Nucleus accumbens (tissue), 56 donors: Measurements from ENCODE around the gene DNAJC2.

Experiments used
- DNase-seq, 56 donors: peaks; one replicate each; lab custom pipeline; 2025; lab: John Stamatoyannopoulos, UW

Gene DNAJC2

GRCh38 chr7:103344453-103345149 lies at the start of gene DNAJC2:
Gene DNAJC2 (minus strand): TSS chr7:103344767. CDS start chr7:103344622, 145 bp downstream.
- DNase-seq: peak in 55 of 56 donors; percentile 18 to 91 (median 76)

DNA sequence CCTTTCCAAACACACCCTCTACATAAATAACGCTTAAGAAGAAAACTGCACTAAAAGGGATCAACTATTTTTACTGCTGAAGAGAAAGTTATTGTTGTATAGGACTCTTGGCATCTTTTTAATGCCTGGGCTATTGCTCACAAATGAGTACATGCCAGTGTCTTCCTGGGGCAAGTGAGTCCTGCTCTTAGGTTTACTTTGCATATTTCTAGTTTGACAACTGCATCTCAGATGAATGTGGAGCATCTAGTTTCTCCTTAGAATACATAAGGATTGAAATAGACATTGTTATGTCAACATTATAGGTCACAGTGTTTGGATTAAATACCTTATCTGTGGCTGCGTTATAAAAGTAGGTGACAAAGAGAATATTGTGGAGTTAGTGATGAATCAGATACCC lies 47.4 kb upstream of the DNAJC2 start:
- no peak for DNase-seq

- no peak for DNase-seq
These were observed 46.6 kb upstream of the DNAJC2 start for GRCh38 chr7:103391150-103391549.

DNA sequence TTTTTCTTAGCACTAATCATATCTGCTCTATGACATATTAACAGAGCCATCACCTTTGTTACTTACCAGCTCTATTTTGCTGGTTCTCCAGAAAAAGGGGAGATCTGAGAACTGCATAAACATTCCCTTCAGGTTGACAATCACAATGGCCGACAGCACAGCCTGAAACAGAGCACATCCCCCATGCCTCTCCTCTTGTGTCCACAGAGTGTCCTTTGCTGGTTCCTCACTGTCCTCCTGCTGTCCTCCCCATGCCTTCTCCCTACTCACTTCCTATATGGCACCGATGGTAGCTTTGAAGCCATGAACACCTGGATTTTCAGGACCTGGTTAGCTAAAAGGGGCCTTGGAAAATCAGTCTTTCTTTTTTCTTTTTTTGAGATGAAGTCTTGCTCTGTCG lies 44.7 kb upstream of the DNAJC2 start:
- no peak for DNase-seq

- no peak for DNase-seq
These were observed 44.0 kb upstream of the DNAJC2 start for GRCh38 chr7:103388469-103389140.

- DNase-seq: no peak
These were observed 42.7 kb upstream of the DNAJC2 start for GRCh38 chr7:103387242-103387641.

DNA sequence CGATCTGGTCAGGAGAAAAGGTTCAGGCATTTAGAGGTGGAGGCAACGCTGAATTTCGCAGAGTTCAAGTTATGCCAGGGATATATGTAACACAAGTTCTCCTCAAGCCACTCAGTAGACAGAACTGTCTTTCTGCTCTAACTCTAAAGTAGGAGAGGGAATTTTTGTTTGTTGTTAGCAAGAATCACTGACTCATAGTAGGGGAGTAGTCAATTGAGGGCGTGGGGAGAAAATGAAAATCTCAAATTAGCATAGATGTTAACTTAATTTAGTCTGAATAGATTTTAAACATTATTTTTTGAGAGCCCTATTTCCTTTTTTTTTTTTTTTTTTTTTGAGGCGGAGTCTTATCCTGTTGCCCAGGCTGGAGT lies 37.5 kb upstream of the DNAJC2 start:
- no peak for DNase-seq

DNA sequence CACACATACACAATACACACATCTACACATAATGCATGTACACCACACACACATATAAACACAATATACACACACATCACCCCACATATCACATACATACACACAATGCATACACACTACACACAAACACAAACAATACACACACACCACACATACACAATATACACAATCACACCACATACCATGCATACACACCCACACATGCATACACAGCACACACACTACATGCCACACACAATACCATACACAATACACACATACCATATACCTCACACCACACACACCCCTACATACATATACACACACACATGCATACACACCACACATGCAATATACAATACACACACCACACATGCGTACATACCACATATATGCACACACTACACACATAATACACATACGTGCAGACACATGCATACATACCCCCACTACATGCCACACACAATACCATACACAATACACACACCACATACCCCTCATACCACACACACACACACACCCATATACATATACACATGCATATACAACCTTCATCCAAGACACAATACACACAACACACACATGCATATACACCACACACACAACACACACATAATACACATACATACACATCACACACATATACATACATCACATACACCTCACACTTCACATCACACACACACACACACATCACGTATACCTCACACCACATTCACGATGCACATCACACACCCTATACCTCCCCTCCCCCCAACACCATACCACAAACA lies 36.9 kb upstream of the DNAJC2 start:
- no peak for DNase-seq

GRCh38 chr7:103380395-103381191 lies 36.0 kb upstream of the DNAJC2 start:
- DNase-seq: no peak

- DNase-seq: no peak
These were observed 34.9 kb upstream of the DNAJC2 start for GRCh38 chr7:103379270-103379975.

DNA sequence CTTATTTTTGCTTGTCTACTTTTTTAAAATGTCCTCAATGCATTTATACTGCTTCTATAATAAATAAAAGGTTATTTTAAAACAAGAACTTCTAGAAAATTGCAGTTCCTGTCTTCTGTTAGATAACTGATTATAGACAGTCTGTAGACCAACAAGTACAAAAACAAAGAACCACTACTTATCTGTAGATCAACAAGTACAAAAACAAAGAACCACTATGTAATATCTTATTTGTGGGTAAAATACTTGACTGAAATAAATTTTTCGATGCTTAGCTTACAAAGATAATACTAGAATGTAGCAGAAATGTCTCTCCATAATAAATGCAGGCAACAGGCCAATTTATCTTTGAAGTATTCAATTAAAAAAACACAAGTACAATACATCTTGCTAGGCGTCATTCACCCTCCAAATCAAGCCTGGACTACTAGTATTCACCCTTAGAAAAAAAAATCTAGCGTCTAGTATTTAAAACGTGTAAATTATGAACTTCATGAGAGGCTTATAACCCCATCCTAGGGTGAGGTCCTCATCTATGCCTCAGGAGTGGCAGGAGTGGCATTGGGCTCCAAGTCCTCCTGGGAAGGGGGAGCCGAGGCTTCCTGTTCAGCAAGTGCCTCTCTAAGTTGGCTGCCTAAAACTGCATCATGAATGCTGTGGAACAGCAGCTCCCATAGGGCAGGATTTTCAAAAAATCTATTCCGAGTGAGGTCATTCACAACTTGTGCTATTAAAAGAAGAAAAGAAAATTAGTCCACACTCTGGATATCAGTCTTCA lies 29.5 kb upstream of the DNAJC2 start:
- no peak for DNase-seq

DNA sequence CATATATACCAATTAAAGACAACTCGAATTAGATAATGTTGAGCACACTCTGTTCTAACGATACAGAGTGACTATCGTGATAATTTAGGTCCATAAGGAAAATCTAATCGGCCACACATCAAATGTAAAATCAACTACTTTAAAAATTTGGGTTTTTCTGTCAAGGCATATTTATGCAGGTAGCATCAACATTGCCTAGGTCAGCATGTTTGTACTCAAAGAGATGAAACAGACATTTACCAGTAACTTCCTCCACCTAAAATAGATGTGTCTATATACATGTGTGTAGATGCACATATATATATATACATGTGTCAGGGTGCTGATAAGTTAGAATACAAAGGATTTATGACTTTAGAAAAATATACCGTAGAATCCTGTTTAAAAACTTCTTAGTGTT lies 24.9 kb upstream of the DNAJC2 start:
- DNase-seq: no peak

DNA sequence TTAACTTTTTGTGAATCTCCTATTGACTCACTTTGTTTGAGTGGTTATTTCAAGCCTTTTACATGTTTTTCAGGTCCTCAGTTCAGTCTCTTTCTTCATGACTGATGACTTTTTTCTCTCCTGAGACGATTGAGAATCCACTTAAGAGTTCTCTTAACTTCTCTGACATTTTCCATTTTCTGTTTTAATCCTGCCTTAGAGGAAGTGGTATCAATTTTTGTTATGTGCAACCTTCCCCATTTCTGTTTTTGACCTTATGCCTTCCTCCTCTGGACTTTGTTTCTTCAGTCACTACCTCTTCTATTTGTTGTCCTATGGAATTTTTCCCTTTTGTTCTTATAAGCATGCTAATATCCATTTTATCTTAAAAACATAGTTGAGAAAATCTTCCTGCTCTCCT lies 5.2 kb upstream of the DNAJC2 start:
- DNase-seq: no peak

DNA sequence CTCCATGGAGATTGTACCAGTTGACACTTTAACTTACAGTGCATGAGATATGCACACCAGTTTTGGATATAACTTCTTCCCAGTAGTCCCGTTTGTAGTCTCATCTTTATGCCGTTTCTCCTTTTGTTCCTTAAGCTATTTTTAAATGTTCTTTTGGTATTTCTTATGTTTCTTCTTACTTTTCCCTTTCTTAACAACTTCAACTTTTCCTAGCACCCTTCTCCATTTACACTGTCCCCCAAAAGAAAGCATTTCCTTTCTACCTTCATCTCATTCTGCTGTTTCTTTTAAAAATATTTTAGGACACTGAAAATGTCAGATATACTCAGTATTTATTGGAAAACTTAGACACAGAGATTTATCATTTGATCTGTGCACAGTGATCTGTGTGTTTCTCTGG lies 4.4 kb upstream of the DNAJC2 start:
- no peak for DNase-seq

GRCh38 chr7:103348452-103348851 lies 3.9 kb upstream of the DNAJC2 start:
- DNase-seq: no peak

DNA sequence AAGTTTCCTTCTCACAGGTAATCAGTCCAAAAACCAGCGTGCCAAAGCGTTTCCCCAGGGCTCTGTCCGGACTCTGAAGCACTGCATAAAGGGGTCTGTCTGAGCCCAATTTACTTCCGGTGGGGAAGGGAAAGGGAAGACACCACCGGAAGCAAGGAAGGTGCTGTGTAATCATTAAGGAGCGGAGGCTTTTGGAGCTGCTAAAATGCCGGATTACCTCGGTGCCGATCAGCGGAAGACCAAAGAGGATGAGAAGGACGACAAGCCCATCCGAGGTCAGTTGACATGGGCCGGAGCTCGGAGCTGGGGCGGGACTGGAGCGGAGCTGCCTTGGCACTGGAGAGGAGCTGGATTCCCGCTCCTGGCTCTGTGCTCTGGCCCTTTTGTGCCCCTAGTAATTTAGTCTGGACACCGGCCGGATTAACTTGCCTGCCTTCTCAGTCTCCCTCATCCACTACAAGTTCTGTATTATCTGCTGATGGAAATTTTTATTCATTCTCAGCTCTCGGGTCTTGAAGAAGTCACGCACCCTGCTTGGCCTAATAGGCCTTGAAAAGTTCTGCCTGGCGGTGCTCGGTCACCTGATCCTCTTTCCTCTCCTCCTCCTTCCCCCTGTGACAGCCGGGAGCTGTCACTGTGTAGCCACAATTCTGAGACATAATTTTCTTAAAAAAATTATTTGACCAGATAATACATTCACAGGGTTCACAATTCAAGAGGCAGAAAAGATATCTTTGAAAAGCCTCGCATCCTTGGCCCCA lies 3.1 kb upstream of the DNAJC2 start, which contains the start of gene PSMC2:
TSS of gene PSMC2 (plus strand) at position 137 of the 761 bp plus-strand sequence. CDS start at position 206, 69 bp downstream.
- peak in 55 of 56 donors; percentile 16 to 91 (median 73) for DNase-seq

GRCh38 chr7:103346396-103346795 lies 1.8 kb upstream of the DNAJC2 start:
- DNase-seq: no peak

DNA sequence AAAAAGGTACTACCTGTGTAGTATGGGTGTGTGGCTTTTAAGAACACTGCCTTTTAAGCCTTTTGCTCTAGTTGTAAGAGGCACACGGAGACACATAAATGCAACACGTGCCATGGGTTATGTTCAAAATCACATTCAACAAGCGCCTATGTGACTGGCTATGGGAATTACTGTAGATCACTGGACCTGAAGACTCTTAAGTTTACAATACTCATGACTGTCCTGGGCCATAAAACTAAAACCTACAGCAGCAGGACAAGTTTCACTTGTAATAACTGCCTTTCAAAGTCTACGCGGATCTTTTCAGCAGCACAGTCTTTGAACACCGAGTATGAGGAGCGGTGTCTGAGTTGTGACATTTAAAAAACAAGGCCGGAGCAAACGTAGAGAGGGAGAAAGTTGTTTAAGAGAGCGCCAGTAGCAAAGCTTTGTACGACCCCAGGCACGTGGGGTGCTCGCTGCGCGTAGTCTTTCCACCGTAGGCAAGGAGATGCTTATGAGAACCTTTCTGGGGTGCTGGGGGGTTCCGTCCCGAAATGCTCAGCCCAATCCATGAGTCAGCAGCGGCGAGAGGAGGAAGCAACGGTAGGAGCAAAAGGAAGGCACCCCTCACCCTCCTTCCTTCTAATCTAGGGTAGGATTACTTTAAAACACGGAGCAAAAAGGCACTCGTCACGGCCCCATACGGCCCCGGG lies 662 bp downstream of the DNAJC2 start:
- DNase-seq: peak in 26 of 56 donors; percentile 11 to 59 (median 42)
